DND-41 (cell line): ENCODE data around the gene GTF2IRD1.

Experiments
- CTCF ChIP-seq: IDR thresholded peaks from 2 replicates; pipeline ENCODE4 v1.5.1; 2012; ENCODE audit warnings: borderline replicate concordance, low read length, moderate library complexity, mild to moderate bottlenecking; ENCODE audit not compliant: poor library complexity, severe bottlenecking; ENCODE audit errors: extremely low read depth
- EZH2 ChIP-seq: IDR thresholded peaks from 3 replicates; pipeline ENCODE4 v1.6.1; 2012; ENCODE audit warnings: borderline replicate concordance, low read depth, mild to moderate bottlenecking, moderate library complexity, low read length, inconsistent platforms; ENCODE audit not compliant: severe bottlenecking

DNA sequence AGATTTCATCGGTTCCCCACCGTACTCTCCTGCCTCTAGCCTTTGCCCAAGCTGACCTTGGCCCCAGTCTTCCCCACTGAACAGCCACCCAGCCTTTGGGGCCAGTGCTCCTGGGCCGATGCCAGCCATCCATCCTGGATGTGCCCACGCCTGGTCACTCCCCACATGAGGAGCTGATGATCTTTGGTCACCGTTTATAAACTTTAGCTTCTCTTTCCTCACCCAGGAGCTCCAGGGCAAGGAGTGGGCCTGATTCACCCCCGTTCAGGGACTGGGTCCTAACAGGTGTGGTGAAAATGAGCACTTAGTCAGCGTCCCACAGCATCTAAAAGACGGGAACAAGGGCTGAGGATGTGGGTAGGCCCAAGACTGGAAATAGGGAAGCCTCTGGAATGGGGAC is 22.9 kb downstream of the GTF2IRD1 start:
- TF ChIP-seq CTCF = no peak
- no peak for TF ChIP-seq EZH2
